SH-SY5Y (cell line): Measurements from ENCODE around the gene SUGP2.

Source experiments
- GATA2 ChIP-seq: IDR thresholded peaks from 2 replicates; pipeline ENCODE4 v1.6.1; 2011; ENCODE audit warnings: mild to moderate bottlenecking, low read depth, low read length
- GATA3 ChIP-seq: IDR thresholded peaks from 2 replicates; pipeline ENCODE4 v1.6.1; 2011; ENCODE audit warnings: low read depth, mild to moderate bottlenecking, low read length, moderate library complexity

The SUGP2 gene

GRCh38 chr19:19053508-19054314 is 20.4 kb upstream of the SUGP2 start:
- no peak for TF ChIP-seq GATA3
- no peak for TF ChIP-seq GATA2

GRCh38 chr19:19052921-19053320 is 19.6 kb upstream of the SUGP2 start:
- no peak for TF ChIP-seq GATA3
- no peak for TF ChIP-seq GATA2

- TF ChIP-seq GATA3 (no peak), GATA2 (no peak)
Measured at GRCh38 chr19:19051478-19052213, 18.3 kb upstream of the SUGP2 start.

DNA sequence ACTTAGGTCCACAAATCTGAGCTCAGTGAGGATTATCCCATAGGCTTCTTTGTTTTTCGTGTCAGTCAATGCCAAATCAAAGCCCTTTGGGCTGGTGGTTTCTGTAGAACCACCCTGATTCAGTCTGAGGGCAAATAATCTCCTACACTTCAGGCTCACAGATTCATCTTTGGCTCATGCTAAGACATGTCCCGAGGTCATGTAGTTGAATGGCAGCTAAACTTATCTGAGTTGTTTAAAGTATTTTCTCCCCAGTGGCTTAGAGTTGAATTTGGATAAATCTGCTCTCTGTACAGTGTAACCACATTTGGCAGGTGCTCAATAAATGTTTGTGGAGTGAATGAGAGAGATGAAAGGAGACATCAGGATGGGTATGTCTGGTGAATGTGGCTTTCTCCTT is 17.4 kb upstream of the SUGP2 start:
- TF ChIP-seq GATA2, result no peak
- TF ChIP-seq GATA3, result no peak

DNA sequence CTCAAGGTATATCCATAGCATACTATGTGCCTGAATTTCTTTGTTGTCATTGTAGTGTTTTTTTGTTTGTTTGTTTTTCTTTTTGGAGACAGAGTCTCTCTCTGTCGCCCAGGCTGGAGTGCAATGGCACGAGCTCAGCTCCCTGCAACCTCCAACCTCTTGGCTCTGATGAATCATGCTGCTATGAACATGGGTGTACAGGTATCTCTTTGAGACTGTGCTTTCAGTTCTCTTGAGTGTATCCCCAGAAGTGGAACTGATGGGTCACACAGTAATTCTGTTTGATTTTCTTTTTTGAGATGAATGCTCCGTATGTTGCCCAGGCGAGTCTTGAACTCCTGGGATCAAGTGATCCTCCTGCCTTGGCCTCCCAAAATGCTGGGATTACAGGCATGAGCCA is 16.8 kb upstream of the SUGP2 start:
- TF ChIP-seq GATA2, result no peak
- TF ChIP-seq GATA3, result no peak

- TF ChIP-seq GATA3, result no peak
- TF ChIP-seq GATA2, result no peak
Measured at GRCh38 chr19:19049406-19049805, 16.1 kb upstream of the SUGP2 start.

- TF ChIP-seq GATA3, result no peak
- no peak for TF ChIP-seq GATA2
Measured at GRCh38 chr19:19043881-19044280, 10.6 kb upstream of the SUGP2 start.

GRCh38 chr19:19043481-19043880 is 10.2 kb upstream of the SUGP2 start:
- no peak for TF ChIP-seq GATA2
- no peak for TF ChIP-seq GATA3

- no peak for TF ChIP-seq GATA3
- TF ChIP-seq GATA2, result no peak
Measured at GRCh38 chr19:19042732-19043280, 9.5 kb upstream of the SUGP2 start.

DNA sequence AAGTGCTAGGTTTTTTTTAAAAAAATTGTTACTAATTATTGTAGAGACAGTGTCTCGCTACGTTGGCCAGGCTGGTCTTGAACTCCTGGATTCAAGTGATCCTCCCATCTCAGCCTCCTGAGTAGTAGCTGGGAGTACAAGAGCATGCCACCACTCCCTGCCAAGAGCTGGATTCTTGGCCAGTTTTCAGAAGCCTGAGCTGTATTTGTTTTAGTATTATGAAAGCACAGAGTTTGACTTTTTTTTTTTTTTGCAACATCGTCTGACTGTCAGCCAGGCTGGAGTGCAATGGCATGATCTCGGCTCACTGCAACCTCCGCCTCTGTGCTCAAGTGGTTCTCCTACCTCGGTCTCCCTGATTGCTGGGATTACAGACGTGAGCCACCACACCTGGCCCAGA is 7.1 kb upstream of the SUGP2 start:
- TF ChIP-seq GATA3 (no peak), GATA2 (no peak)

DNA sequence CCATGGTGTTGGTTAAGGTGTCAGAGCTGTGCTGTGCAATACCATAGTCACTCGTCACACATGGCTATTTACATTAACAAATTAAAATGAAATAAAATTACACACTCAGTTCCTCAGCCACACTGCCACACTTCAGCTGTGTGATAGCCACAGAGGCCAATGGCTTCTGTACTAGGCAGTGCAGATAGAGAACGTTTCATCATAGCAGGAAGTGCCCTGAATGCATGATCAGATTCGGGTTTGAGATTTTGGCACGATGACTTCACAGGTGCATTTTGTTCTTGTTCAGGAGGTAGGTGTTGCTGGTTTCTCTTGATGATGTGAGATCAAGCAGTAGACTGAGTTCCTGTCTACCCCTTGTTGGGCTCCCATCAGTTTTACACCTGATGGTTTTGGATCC is 6.6 kb upstream of the SUGP2 start:
- TF ChIP-seq GATA2 (no peak), GATA3 (no peak)

- TF ChIP-seq GATA3 (no peak), GATA2 (no peak)
Measured at GRCh38 chr19:19034204-19034624, 897 bp upstream of the SUGP2 start.

DNA sequence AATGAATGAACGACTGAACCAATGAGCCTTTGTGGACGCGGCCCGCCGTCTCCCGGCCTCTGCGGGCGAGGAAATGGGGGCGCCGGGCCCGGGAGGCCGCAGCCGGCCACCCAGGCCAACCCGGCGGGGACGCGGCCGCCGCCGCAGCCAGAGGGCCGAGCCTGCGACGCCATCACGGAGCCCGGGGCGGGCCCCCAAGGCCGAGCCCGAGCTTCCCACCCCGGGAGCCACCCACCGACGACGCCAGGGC is 216 bp downstream of the SUGP2 start:
- TF ChIP-seq GATA2, result no peak
- no peak for TF ChIP-seq GATA3

DNA sequence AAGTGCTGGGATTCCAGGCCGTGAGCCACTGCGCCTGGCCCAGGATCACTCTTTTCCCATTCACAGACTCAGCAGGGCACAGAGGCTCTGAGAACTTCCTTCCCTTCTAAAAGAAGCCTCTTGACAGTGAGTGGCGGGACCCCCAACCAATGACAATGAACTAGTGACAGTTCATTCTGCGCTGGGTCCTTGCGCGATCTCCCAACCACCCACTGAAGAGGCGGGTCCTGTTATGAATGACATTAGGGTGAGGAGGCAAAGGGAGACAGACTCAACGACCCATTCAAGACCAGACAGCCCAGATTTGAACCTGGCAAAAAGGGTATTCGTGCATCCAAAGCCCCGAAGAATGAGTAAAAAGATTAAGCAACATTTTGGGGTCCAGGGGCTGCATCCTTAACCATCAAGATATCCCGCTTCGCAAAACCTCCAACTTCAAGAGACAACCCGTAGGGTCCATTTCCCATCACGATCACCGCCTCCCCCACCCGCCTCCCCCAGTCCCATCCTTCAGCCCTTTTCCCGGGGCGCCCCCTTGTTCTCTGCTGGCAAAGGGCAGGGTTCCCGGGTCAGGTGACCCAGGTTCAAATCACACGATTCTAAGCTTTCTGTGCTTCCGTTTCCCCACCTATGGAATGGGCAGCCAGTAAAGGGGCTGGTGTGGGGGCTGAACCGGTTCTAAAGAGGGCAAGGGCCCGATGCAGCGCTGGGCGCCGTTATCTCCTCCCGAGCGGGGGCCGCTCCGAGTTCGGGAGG is 719 bp downstream of the SUGP2 start:
- TF ChIP-seq GATA2 (no peak), GATA3 (no peak)

DNA sequence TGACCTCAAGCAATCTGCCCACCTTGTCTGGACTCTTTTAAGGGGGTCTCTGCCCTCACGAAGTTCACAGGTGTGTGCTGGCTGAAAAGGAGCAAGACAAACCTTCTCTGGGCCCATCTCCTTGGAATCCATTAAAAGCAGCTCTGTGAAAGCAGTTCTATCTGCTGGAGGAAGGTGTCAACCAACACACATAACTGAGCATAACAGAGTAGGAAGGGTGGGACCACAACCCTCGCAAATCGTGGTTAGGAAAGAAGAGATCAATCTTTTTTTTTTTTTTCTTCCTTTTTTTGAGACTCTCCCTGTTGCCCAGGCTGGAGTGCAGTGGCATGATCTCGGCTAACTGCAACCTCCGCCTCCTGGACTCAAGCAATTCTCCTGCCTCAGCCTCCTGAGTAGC is 1.4 kb downstream of the SUGP2 start:
- TF ChIP-seq GATA3 (no peak), GATA2 (no peak)
